Natural killer cell (primary cell): Measurements from ENCODE around the gene DIP2C. TPM values are rescaled to one million over a fixed set of nuclear protein-coding genes. Genes with fewer than 3 reads are reported as not detected.

Experiments
- ATAC-seq, 3 donors: fragments of 150-1000 bp in 2 of 3; fragments of 200-7000 bp in 1 of 3; cut with Tn5 transposase; 1 replicate in 1 of 3; 2 replicates in 2 of 3; pipeline ENCODE4 v1.10.0; 2021; ENCODE audit warnings: mild to moderate bottlenecking in 2 of 3, moderate library complexity in 2 of 3
- DNase-seq, 2 donors: peaks; one replicate each; pipeline versions ENCODE4 v3.0.0 to v3.0.0-alpha.2; 2013 to 2021; ENCODE audit warnings: mixed read lengths in 1 of 2
- H3K27ac ChIP-seq: one replicate; pipeline ENCODE4 v1.5.1; 2013; ENCODE audit warnings: mild to moderate bottlenecking, low read length
- H3K27me3 ChIP-seq: one replicate; pipeline ENCODE4 v1.6.1; 2013; ENCODE audit warnings: low read length; ENCODE audit not compliant: control insufficient read depth, insufficient read depth
- H3K36me3 ChIP-seq: one replicate; pipeline ENCODE4 v1.6.1; 2013; ENCODE audit warnings: low read length; ENCODE audit not compliant: control insufficient read depth, insufficient read depth
- H3K4me1 ChIP-seq: one replicate; pipeline ENCODE4 v1.6.1; 2013; ENCODE audit warnings: low read length; ENCODE audit not compliant: control insufficient read depth, insufficient read depth
- H3K4me3 ChIP-seq: one replicate; pipeline ENCODE4 v1.5.1; 2013; ENCODE audit warnings: low read length
- H3K9me3 ChIP-seq: one replicate; pipeline ENCODE4 v1.6.1; 2013; ENCODE audit warnings: low read length; ENCODE audit not compliant: control insufficient read depth, insufficient read depth
- H3K27ac Mint-ChIP-seq, 2 donors: one replicate each; pipeline ENCODE4 v1.8.0; 2022; ENCODE audit warnings: mild to moderate bottlenecking in 2 of 2, mixed read lengths in 2 of 2, moderate library complexity in 1 of 2
- H3K27me3 Mint-ChIP-seq, 2 donors: one replicate each; pipeline ENCODE4 v1.8.0; 2022; ENCODE audit warnings: low read depth in 2 of 2, mixed read lengths in 2 of 2
- H3K36me3 Mint-ChIP-seq: one replicate; pipeline ENCODE4 v1.8.0; 2022; ENCODE audit warnings: mixed read lengths
- H3K4me1 Mint-ChIP-seq, 2 donors: one replicate each; pipeline ENCODE4 v1.8.0; 2022; ENCODE audit warnings: mixed read lengths in 2 of 2
- H3K4me3 Mint-ChIP-seq: one replicate; pipeline ENCODE4 v1.8.0; 2022; ENCODE audit warnings: mild to moderate bottlenecking, moderate library complexity, mixed read lengths
- H3K9me3 Mint-ChIP-seq, 2 donors: one replicate each; pipeline ENCODE4 v1.8.0; 2022; ENCODE audit warnings: mixed read lengths in 2 of 2
- WGBS: methylation state at CpG from one replicate; pipeline ENCODE4 v1.1.7; 2013; ENCODE audit warnings: missing lambda C conversion rate; ENCODE audit not compliant: insufficient coverage; 5-methylcytosine and 5-hydroxymethylcytosine counted together
- intact Hi-C: fragments of 100-400 bp; cut with micrococcal nuclease; formaldehyde crosslinking; loops from one replicate; pipeline ENCODE4 v1.14.2; 2022
- total RNA-seq, 4 donors: library from RNA; stranded (reverse); fragments of 120-200 nt in 1 of 4; gene quantifications; one replicate each; pipeline versions ENCODE4 v1.2.3 to v1.2.4, GENCODE V29; 2013 to 2022
- TF ChIP-seq, protein P1 (sequence below): fragments of 200-600 bp; IDR thresholded peaks from one replicate; pipeline ENCODE4 v1.8.0; 2022; ENCODE audit warnings: antibody characterized with exemption

The DIP2C gene
- total RNA-seq, 3 donors from 2014 or later (not counting 1 experiment from before 2014, with no cell fraction given), result 1.5 to 5.8 (median 3.8) TPM

DNA sequence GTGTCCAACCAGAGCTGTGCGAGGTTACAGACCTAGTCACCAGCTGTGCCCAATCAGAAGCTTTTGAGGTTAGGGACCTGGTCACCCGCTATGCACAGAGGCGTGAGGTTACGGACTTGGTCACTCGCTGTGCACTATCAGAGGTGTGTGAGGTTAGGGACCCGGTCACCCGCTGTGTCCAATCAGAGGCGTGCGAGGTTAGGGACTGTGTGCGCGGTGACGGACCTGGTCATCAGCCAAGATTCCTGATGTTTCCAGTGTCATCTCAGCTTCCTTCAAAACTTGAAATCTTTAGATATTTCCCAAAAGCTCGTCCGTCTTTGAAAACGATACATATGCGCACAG, 182.1 kb downstream of the DIP2C start:
- Mint-ChIP-seq H3K36me3 (no peaks in the 10 kb centered on the region), H3K27me3 (peaks cover 26 to 35% of the 10 kb centered on the region in 2 donors), H3K4me3 (no peak overlapping the region), H3K9me3 (no peaks in the 10 kb centered on the region), H3K27ac (no peak overlapping the region), H3K4me1 (peaks cover 6 to 10% of the 10 kb centered on the region in 2 donors)
- 87% methylated on average over 16 of the region's 16 CpGs for WGBS
- intact Hi-C loops, result no loop called here
- H3K4me1 ChIP-seq, result peaks cover 28% of the 10 kb centered on the region
- no peaks in the 10 kb centered on the region for H3K36me3 ChIP-seq
- no peak overlapping the region for H3K4me3 ChIP-seq
- H3K27me3 ChIP-seq, result peaks cover 4% of the 10 kb centered on the region
- no peak for DNase-seq
- ATAC-seq, result no peak
- TF ChIP-seq, protein P1, sequence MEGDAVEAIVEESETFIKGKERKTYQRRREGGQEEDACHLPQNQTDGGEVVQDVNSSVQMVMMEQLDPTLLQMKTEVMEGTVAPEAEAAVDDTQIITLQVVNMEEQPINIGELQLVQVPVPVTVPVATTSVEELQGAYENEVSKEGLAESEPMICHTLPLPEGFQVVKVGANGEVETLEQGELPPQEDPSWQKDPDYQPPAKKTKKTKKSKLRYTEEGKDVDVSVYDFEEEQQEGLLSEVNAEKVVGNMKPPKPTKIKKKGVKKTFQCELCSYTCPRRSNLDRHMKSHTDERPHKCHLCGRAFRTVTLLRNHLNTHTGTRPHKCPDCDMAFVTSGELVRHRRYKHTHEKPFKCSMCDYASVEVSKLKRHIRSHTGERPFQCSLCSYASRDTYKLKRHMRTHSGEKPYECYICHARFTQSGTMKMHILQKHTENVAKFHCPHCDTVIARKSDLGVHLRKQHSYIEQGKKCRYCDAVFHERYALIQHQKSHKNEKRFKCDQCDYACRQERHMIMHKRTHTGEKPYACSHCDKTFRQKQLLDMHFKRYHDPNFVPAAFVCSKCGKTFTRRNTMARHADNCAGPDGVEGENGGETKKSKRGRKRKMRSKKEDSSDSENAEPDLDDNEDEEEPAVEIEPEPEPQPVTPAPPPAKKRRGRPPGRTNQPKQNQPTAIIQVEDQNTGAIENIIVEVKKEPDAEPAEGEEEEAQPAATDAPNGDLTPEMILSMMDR, result no peak
- no peaks in the 10 kb centered on the region for H3K9me3 ChIP-seq
- H3K27ac ChIP-seq, result no peak overlapping the region

DNA sequence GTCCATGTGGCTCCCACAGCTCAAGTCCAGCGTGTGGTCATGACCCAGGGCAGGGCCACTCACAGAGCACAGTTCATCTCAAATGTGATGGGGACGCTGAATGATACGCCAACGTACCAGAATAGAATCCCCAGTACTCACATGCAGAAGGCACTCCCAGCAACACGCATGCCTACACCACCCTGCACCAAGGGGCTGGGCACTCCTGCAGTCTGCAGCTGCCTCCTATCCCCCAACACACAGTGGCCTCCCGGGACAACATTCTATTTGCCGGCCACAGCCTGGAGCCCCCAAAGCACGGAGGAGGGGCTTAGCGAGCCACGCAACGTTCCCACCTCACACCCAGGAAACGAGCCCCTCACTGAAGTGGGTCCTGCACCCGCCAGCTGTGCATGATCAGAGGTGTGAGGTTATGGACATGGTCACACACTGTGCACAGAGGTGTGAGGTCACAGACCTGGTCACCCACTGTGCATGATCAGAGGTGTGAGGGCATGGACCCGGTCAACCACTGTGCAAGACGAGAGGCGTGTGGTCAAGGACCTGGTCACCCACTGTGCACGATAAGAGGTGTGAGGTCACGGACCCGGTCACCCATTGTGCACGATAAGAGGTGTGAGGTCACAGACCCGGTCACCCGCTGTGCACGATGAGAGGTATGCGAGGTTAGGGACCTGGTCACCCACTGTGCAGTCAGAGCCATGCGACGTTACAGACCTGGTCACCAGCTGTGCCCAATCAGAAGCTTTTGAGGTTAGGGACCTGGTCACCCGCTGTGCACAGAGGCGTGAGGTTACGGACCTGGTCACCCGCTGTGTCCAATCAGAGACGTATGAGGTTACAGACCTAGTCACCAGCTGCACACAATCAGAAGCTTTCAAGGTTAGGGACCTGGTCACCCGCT, 182.8 kb downstream of the DIP2C start:
- H3K27ac Mint-ChIP-seq, result no peak overlapping the region
- ATAC-seq, result peak in 2 of 3 donors; percentile 20 to 36
- 81% methylated on average over 32 of the region's 32 CpGs for WGBS
- Histone ChIP-seq H3K27me3 (peaks cover 4% of the 10 kb centered on the region), H3K27ac (no peak overlapping the region), H3K36me3 (no peaks in the 10 kb centered on the region), H3K4me3 (no peak overlapping the region), H3K4me1 (peaks cover 29% of the 10 kb centered on the region), H3K9me3 (no peaks in the 10 kb centered on the region)
- TF ChIP-seq, protein P1, result no peak
- H3K4me1 Mint-ChIP-seq, result peaks cover 6 to 10% of the 10 kb centered on the region in 2 donors
- no peaks in the 10 kb centered on the region for H3K9me3 Mint-ChIP-seq
- H3K27me3 Mint-ChIP-seq, result peaks cover 30 to 38% of the 10 kb centered on the region in 2 donors
- DNase-seq, result no peak
- no peaks in the 10 kb centered on the region for H3K36me3 Mint-ChIP-seq
- no peak overlapping the region for H3K4me3 Mint-ChIP-seq
- intact Hi-C loops, result no loop called here

DNA sequence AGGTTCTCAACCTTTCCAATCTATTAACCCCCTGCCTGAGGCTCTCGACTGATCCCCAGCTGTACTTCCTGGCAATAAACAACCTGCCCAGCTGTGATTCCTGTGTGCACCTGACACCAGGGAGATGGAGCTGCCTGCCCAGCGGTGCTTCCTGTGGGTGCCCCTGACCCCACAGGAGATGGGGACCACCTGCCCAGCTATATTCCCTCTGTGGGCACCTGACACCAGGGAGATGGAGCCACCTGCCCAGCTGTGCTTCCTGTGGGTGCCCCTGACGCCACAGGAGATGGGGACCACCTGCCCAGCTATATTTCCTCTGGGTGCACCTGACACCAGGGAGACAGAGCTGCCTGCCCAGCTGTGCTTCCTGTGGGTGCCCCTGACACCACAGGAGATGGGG, 184.0 kb downstream of the DIP2C start:
- H3K27me3 ChIP-seq, result peaks cover 4% of the 10 kb centered on the region
- peaks cover 28% of the 10 kb centered on the region for H3K4me1 ChIP-seq
- DNase-seq (no peak), ATAC-seq (no peak)
- no peaks in the 10 kb centered on the region for H3K36me3 ChIP-seq
- no peak overlapping the region for H3K27ac Mint-ChIP-seq
- no peak overlapping the region for H3K4me3 ChIP-seq
- peaks cover 30 to 38% of the 10 kb centered on the region in 2 donors for H3K27me3 Mint-ChIP-seq
- H3K9me3 Mint-ChIP-seq, result no peaks in the 10 kb centered on the region
- peaks cover 9 to 12% of the 10 kb centered on the region in 2 donors for H3K4me1 Mint-ChIP-seq
- H3K36me3 Mint-ChIP-seq, result no peaks in the 10 kb centered on the region
- no peak overlapping the region for H3K27ac ChIP-seq
- intact Hi-C loops, result no loop called here
- no peak overlapping the region for H3K4me3 Mint-ChIP-seq
- H3K9me3 ChIP-seq, result no peaks in the 10 kb centered on the region
- 11% methylated on average over 3 of the region's 3 CpGs for whole genome bisulfite sequencing
- TF ChIP-seq, protein P1, result no peak
